HL-60 (cell line): ENCODE data around the gene PCNX3.

Source experiments
- GABPA ChIP-seq: IDR thresholded peaks from 2 replicates; pipeline ENCODE4 v1.6.1; 2012; ENCODE audit warnings: low read depth
- POLR2AphosphoS5 ChIP-seq: IDR thresholded peaks from 2 replicates; pipeline ENCODE4 v1.6.1; 2012; ENCODE audit warnings: low read depth
- SPI1 ChIP-seq: IDR thresholded peaks from 2 replicates; pipeline ENCODE4 v1.6.1; 2012; ENCODE audit warnings: low read depth, mild to moderate bottlenecking, borderline replicate concordance
- TF ChIP-seq, protein P1 (sequence below): IDR thresholded peaks from one replicate; pipeline ENCODE4 v1.5.1; 2011; ENCODE audit warnings: low read length, control low read depth, inconsistent platforms; ENCODE audit not compliant: insufficient read depth
- TF ChIP-seq, protein P2 (sequence below): IDR thresholded peaks from 2 replicates; pipeline ENCODE4 v1.6.1; 2012; ENCODE audit warnings: low read depth; ENCODE audit not compliant: insufficient replicate concordance

DNA sequence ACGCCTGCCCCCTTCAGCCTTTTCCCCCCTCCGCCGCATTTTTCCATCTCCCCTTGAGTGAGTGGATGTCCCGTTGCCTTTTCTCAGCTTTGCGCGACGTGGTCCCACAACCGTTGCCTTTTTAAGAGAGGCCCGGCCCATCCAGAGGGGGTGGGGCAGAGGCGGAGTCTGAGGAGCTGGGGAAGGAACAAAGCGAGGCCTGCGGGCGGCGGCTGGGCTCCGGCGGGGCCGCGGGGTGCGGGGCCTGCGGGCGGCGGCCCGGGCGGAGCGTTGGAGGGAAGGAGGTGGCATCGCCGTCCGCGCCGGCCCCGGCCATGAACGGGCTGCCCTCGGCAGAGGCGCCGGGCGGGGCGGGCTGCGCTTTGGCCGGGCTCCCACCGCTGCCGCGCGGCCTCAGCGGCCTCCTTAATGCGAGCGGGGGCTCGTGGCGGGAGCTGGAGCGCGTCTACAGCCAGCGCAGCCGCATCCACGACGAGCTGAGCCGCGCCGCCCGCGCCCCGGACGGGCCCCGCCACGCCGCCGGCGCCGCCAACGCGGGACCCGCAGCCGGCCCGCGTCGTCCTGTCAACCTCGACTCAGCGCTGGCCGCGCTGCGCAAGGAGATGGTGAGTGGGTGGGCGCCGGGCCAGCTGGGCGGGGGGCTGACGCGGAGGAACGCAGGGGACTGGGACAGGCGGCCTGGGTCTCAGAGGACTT, 43.1 kb upstream of the PCNX3 start, which contains the start of gene FAM89B:
- TF ChIP-seq, protein P1, sequence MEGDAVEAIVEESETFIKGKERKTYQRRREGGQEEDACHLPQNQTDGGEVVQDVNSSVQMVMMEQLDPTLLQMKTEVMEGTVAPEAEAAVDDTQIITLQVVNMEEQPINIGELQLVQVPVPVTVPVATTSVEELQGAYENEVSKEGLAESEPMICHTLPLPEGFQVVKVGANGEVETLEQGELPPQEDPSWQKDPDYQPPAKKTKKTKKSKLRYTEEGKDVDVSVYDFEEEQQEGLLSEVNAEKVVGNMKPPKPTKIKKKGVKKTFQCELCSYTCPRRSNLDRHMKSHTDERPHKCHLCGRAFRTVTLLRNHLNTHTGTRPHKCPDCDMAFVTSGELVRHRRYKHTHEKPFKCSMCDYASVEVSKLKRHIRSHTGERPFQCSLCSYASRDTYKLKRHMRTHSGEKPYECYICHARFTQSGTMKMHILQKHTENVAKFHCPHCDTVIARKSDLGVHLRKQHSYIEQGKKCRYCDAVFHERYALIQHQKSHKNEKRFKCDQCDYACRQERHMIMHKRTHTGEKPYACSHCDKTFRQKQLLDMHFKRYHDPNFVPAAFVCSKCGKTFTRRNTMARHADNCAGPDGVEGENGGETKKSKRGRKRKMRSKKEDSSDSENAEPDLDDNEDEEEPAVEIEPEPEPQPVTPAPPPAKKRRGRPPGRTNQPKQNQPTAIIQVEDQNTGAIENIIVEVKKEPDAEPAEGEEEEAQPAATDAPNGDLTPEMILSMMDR = no peak
- TF ChIP-seq, protein P2, sequence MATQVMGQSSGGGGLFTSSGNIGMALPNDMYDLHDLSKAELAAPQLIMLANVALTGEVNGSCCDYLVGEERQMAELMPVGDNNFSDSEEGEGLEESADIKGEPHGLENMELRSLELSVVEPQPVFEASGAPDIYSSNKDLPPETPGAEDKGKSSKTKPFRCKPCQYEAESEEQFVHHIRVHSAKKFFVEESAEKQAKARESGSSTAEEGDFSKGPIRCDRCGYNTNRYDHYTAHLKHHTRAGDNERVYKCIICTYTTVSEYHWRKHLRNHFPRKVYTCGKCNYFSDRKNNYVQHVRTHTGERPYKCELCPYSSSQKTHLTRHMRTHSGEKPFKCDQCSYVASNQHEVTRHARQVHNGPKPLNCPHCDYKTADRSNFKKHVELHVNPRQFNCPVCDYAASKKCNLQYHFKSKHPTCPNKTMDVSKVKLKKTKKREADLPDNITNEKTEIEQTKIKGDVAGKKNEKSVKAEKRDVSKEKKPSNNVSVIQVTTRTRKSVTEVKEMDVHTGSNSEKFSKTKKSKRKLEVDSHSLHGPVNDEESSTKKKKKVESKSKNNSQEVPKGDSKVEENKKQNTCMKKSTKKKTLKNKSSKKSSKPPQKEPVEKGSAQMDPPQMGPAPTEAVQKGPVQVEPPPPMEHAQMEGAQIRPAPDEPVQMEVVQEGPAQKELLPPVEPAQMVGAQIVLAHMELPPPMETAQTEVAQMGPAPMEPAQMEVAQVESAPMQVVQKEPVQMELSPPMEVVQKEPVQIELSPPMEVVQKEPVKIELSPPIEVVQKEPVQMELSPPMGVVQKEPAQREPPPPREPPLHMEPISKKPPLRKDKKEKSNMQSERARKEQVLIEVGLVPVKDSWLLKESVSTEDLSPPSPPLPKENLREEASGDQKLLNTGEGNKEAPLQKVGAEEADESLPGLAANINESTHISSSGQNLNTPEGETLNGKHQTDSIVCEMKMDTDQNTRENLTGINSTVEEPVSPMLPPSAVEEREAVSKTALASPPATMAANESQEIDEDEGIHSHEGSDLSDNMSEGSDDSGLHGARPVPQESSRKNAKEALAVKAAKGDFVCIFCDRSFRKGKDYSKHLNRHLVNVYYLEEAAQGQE = no peak
- TF ChIP-seq POLR2AphosphoS5 (0 out of 2 replicates have a peak, but pooled peaks have one; percentile 40), SPI1 (no peak), GABPA (no peak)
